ENCODE measurements around the gene AKR1C2. TPM values are rescaled to one million over a fixed set of nuclear protein-coding genes. Genes with fewer than 3 reads are reported as not detected.
"Not testable (repeated sequence)": the region's sequence is repeated elsewhere in the genome, so short reads cannot be mapped to it uniquely, and the experiment has no call there.

The AKR1C2 gene
- total RNA-seq, 2 experiments from 2014 or later: not detected

DNA sequence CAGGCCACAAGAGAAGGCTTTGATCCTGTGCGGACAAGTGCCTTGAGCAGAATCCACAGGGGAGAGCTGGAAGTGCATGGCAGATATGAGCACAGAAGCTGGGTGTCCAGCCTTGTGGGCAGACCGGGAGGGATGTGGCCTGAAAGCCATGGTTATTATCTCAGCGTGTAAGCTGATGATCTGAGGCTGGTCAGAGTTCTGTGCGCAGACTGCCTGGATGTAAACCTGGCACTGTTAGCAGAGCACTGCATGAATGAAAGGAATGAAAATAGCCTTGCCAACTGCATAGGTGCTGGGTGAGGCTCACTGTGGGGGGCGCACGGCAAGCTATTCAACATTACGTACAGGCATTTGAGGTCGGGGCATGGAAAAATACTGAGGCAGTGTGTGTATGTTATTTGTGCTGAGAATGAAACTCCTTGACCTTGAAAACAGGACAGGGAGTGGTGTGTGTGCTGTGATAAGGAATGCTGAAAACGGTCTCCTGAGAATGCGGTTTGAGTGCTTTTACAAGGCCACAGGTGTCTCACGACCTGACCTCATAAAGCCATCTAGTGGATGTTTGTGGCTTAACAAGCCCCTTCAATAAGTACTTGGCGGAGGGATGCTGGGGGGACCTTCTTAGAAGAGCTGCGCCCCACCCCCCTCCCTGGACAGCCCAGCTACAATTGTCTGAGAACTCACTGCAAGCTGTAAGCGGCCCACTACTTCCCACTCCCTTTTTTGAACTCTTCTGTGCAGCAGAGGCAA lies 21.8 kb downstream of the AKR1C2 start:
- CTCF ChIA-PET: interaction anchor here (1.4 to 4.0 kb wide), 2 partner anchors 132 to 149 kb away, joined by 3 to 20 read pairs; no protein-coding TSS in a partner anchor
- POLR2A ChIA-PET: no interaction called here
- ATAC-seq (no peak), DNase-seq (no peak)
- Mint-ChIP-seq H3K4me1 (ENCODE audit: low read depth) (peaks cover 6% of the 10 kb centered on the region), H3K4me3 (no peak overlapping the region), H3K36me3 (ENCODE audit: low read depth) (no peaks in the 10 kb centered on the region), H3K27ac (no peak overlapping the region), H3K9me3 (ENCODE audit: insufficient read depth) (no peaks in the 10 kb centered on the region), H3K27me3 (ENCODE audit: low read depth) (no peaks in the 10 kb centered on the region)

DNA sequence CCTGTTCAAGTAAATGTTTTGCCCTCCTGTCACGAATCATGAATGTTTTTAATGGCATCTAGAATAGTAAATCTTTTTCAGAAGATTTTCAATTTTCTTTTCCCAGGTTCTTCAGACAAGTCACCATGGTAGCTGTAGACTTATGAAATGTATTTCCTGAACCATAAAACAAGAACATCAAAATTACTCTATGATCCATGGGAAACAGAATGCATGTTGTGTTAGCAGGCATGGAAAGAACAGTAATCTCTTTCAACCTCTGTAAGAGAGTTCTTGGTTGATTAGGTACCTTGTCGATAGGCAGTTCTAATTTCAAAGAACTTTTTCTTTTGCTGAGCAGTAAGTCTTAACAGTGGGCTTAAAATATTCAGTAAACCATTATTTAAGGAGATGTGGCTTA lies 22.9 kb downstream of the AKR1C2 start:
- Mint-ChIP-seq H3K27me3 (ENCODE audit: low read depth) (no peaks in the 10 kb centered on the region), H3K4me1 (ENCODE audit: low read depth) (peaks cover 6% of the 10 kb centered on the region), H3K9me3 (ENCODE audit: insufficient read depth) (no peaks in the 10 kb centered on the region), H3K27ac (no peak overlapping the region), H3K4me3 (no peak overlapping the region), H3K36me3 (ENCODE audit: low read depth) (no peaks in the 10 kb centered on the region)
- ChIA-PET CTCF (interaction anchor here (1.0 kb wide), 1 partner anchor 166 kb away, joined by 3 read pairs; no protein-coding TSS in a partner anchor), POLR2A (no interaction called here)
- DNase-seq (no peak), ATAC-seq (no peak)

DNA sequence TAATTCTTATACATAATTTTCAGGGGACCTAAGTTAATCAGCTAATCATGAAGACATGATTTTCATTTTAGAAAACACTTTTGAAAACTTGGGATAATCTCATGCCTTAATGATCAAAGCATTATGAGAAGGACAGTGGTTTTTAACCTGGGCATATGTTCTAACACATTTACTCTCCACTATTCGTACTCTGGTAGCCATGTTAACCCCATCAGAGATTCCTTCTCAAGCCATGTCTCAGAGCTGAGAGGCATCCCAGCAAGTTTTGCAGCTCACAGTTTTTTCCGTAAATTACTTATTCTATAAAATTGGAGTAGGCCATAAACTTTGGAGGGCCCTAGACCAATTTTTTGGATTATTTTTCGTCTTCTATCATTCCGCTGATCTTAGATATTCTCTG lies 24.8 kb downstream of the AKR1C2 start:
- H3K36me3 Mint-ChIP-seq (ENCODE audit: low read depth): no peaks in the 10 kb centered on the region
- POLR2A ChIA-PET: no interaction called here
- DNase-seq (no peak), ATAC-seq (no peak)
- H3K27me3 Mint-ChIP-seq (ENCODE audit: low read depth): no peaks in the 10 kb centered on the region
- peaks cover 6% of the 10 kb centered on the region for H3K4me1 Mint-ChIP-seq (ENCODE audit: low read depth)
- CTCF ChIA-PET: interaction anchor here (1.0 kb wide), 2 partner anchors 129 to 164 kb away, joined by 3 read pairs; no protein-coding TSS in a partner anchor
- H3K4me3 Mint-ChIP-seq: no peak overlapping the region
- H3K9me3 Mint-ChIP-seq (ENCODE audit: insufficient read depth): no peaks in the 10 kb centered on the region
- H3K27ac Mint-ChIP-seq: no peak overlapping the region

DNA sequence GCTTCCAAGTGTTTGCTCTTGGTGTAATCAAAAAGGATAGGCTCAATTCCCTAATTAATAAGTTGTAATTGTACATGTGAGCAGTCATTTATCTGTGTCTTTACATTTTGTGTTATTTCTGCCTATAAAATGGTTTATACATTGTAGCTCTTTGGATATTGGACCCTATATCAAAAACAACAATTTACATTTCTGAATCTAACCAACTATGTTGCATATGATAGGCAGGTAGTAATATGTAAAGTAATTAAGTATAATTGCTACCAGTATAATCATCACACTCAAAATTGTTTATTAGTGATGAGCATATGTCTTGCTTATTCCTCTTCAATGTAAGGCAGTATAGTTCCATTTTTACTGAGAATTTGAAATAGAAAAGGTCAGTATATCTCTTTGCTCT lies 26.6 kb downstream of the AKR1C2 start:
- CTCF ChIA-PET: no interaction called here
- Mint-ChIP-seq H3K27me3 (ENCODE audit: low read depth) (no peaks in the 10 kb centered on the region), H3K9me3 (ENCODE audit: insufficient read depth) (no peaks in the 10 kb centered on the region), H3K36me3 (ENCODE audit: low read depth) (no peaks in the 10 kb centered on the region), H3K4me1 (ENCODE audit: low read depth) (peaks cover 3% of the 10 kb centered on the region), H3K4me3 (no peak overlapping the region), H3K27ac (no peak overlapping the region)
- ATAC-seq (no peak), DNase-seq (no peak)
- POLR2A ChIA-PET: no interaction called here

DNA sequence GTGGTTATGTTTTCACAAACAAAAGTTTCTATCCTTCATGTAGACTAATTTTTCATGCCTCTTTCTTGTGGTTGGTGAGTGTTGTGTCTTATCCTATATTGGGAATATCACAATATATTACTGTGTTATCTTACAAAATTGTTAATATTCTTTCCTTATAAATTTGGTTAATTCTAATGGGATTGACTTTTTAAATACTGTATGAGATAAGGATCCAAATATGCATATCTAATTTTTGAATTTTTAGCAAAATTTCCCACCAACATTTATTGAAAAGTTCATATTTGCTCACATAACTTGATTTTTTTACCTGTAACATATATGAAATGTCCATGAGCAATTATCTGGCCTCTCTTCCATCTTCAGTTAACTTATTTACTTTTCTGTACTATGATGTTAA lies 29.3 kb downstream of the AKR1C2 start:
- H3K4me3 Mint-ChIP-seq; H3K36me3 Mint-ChIP-seq (ENCODE audit: low read depth); CTCF ChIA-PET; H3K9me3 Mint-ChIP-seq (ENCODE audit: insufficient read depth); ATAC-seq; H3K27ac Mint-ChIP-seq; POLR2A ChIA-PET; DNase-seq; H3K27me3 Mint-ChIP-seq (ENCODE audit: low read depth); H3K4me1 Mint-ChIP-seq (ENCODE audit: low read depth): not testable (repeated sequence)

DNA sequence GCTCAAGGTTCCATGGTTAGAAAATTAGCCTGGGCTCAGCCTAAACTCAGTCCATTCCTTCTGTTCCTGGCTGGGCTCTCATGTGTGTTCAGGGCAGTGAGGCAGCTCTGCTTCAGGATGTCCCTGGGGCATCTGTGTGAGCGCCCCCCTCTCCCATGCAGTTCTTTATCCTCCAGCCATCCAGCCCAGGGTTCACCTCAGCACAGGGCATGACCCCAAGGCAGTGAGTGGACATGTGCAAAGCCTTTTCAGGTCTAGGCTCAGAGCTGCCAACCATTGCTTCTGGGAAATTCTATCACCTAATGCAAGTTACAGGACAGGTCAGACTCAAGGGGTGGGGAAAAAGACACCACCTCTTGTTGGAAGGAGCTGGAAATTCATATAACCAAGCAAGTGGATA lies 30.4 kb downstream of the AKR1C2 start:
- ATAC-seq, H3K4me3 Mint-ChIP-seq: not testable (repeated sequence)

DNA sequence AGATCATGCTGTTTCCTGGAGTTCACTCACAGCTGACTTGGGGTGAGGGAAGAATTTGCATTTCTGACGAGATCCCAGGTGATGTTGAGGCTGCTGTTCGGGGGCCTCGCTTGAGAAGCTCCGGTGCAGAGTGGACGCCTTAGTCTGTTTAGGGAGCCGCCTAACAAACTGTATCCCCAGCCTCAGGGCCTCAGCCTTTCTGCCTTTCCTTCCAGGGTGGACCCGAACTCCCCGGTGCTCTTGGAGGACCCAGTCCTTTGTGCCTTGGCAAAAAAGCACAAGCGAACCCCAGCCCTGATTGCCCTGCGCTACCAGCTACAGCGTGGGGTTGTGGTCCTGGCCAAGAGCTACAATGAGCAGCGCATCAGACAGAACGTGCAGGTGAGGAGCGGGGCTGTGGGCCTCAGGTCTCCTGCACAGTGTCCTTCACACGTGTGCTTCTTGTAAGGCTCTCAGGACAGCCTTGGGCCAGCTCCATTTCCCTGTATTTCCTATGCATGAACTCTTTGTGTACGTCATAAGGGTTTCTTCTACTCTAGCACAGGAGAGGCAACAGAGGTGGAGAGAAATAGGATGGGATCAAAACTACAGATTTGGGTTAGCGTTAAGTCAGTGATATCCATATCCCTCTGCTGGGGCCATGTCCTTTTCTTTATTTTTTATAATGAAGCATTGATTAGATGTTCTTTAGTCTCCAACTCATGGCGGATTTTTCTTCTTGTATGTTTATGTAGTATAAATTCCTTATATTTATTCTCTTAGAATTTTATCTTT lies 31.1 kb downstream of the AKR1C2 start:
- CTCF ChIA-PET; POLR2A ChIA-PET; ATAC-seq; H3K27me3 Mint-ChIP-seq (ENCODE audit: low read depth); H3K4me1 Mint-ChIP-seq (ENCODE audit: low read depth); H3K27ac Mint-ChIP-seq; H3K36me3 Mint-ChIP-seq (ENCODE audit: low read depth); H3K9me3 Mint-ChIP-seq (ENCODE audit: insufficient read depth); H3K4me3 Mint-ChIP-seq; DNase-seq: not testable (repeated sequence)

More for the DNA sequence above, 30.4 kb downstream of the AKR1C2 start:
- H3K27ac Mint-ChIP-seq; H3K36me3 Mint-ChIP-seq (ENCODE audit: low read depth); H3K4me1 Mint-ChIP-seq (ENCODE audit: low read depth); CTCF ChIA-PET; H3K27me3 Mint-ChIP-seq (ENCODE audit: low read depth); H3K9me3 Mint-ChIP-seq (ENCODE audit: insufficient read depth); POLR2A ChIA-PET; DNase-seq: not testable (repeated sequence)

DNA sequence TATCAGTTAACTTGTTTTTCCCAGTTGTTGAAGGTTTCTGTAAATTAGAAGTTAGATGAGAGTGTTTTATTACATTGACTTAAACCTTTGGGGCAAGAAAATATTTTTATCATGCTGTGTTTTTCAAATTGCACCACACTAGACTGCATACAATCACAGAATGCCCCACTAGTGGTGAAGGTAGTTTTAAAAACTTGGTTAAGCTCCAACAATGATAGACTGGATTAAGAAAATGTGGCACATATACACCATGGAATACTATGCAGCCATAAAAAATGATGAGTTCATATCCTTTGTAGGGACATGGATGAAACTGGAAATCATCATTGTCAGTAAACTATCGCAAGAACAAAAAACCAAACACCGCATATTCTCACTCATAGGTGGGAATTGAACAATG lies 33.3 kb downstream of the AKR1C2 start:
- H3K4me1 Mint-ChIP-seq (ENCODE audit: low read depth); H3K27me3 Mint-ChIP-seq (ENCODE audit: low read depth); H3K27ac Mint-ChIP-seq; H3K9me3 Mint-ChIP-seq (ENCODE audit: insufficient read depth); H3K36me3 Mint-ChIP-seq (ENCODE audit: low read depth); POLR2A ChIA-PET; ATAC-seq; H3K4me3 Mint-ChIP-seq; DNase-seq: not testable (repeated sequence)
- CTCF ChIA-PET: interaction anchor here (1.1 kb wide), 1 partner anchor 155 kb away, joined by 3 read pairs; no protein-coding TSS in a partner anchor

DNA sequence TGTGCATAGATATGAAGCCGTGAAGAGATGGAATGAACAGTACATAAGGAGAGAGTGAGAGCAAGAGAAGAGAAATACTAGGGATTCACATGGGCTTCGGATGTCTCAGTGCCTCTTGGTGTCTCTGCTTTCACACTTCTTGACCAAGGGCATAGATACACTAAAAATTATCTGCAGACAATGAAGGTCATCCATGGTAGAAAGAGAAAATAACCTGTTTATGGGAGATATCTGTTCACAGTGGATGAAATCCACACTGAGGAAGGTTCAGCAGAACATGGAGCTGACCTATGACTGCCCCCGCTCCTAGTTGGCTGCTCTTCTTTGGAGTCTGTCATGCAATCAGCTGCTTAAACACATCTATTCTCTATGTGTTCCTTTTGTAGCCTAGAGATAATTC lies 34.4 kb downstream of the AKR1C2 start:
- H3K36me3 Mint-ChIP-seq (ENCODE audit: low read depth); H3K27me3 Mint-ChIP-seq (ENCODE audit: low read depth); H3K27ac Mint-ChIP-seq; ATAC-seq; H3K9me3 Mint-ChIP-seq (ENCODE audit: insufficient read depth); CTCF ChIA-PET; H3K4me1 Mint-ChIP-seq (ENCODE audit: low read depth); H3K4me3 Mint-ChIP-seq; DNase-seq; POLR2A ChIA-PET: not testable (repeated sequence)

DNA sequence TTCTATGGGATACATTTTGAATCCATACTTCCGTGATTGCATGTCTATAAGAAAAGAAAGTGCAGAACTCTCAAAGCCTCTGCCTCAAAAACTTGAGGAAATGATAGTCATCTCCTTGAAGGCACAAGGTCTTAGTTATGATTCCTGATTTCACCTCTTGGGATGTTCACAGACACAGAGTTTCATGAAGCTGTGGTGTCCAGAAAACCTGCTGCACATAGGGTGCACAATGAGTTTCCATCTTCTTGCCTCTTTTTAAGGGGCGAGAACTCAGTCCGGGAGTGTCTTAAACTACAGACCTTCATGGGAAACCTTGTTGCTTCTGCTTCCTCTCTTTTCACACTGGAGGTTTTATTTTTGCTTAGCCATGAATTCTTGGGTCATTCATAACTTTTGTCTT lies 36.5 kb downstream of the AKR1C2 start:
- CTCF ChIA-PET; H3K27ac Mint-ChIP-seq; POLR2A ChIA-PET; ATAC-seq; H3K36me3 Mint-ChIP-seq (ENCODE audit: low read depth); H3K27me3 Mint-ChIP-seq (ENCODE audit: low read depth); DNase-seq; H3K4me1 Mint-ChIP-seq (ENCODE audit: low read depth); H3K4me3 Mint-ChIP-seq; H3K9me3 Mint-ChIP-seq (ENCODE audit: insufficient read depth): not testable (repeated sequence)

DNA sequence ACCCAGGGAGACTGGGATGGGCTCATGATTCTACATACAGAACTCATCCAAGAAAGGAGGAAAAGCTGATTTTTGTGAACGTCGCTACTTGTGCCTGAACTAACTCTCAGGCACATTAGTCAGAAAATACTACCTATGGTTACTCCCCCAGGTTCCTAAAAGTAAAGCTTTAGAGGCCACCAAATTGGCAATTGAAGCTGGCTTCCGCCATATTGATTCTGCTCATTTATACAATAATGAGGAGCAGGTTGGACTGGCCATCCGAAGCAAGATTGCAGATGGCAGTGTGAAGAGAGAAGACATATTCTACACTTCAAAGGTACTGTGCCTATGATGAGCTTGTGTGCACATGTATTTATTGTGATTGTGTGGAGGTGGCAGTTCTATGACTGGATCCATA lies 37.9 kb downstream of the AKR1C2 start:
- POLR2A ChIA-PET; DNase-seq; H3K27me3 Mint-ChIP-seq (ENCODE audit: low read depth); H3K27ac Mint-ChIP-seq; ATAC-seq; H3K9me3 Mint-ChIP-seq (ENCODE audit: insufficient read depth); CTCF ChIA-PET; H3K4me1 Mint-ChIP-seq (ENCODE audit: low read depth); H3K4me3 Mint-ChIP-seq; H3K36me3 Mint-ChIP-seq (ENCODE audit: low read depth): not testable (repeated sequence)

DNA sequence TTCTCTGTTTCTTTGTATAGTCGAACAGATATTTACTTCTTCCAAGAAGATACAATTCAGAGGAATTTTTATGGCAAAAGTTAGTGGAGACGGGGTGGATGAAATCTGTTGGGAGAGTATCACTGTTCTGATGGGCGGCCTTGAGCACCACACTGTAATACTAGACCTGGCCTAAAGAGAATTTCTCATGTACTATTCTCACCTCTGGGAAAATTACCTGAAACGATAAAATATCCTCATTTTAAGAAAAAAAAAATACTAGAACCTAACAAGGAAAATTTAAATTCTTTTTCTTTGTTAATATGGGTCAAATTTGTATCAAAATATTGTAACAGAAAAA lies 39.9 kb downstream of the AKR1C2 start:
- POLR2A ChIA-PET; H3K4me1 Mint-ChIP-seq (ENCODE audit: low read depth); H3K4me3 Mint-ChIP-seq; H3K36me3 Mint-ChIP-seq (ENCODE audit: low read depth); H3K27me3 Mint-ChIP-seq (ENCODE audit: low read depth); H3K27ac Mint-ChIP-seq; ATAC-seq; H3K9me3 Mint-ChIP-seq (ENCODE audit: insufficient read depth); DNase-seq; CTCF ChIA-PET: not testable (repeated sequence)

Data from activated CD8-positive, alpha-beta T cell treated with anti-CD3 and anti-CD28 coated beads, Interleukin-2, amount 10 ng/mL, durations not matched to agents 7 days and 5 days (primary cell).